ENCODE data around the gene NOL3.

Gene NOL3

GRCh38 chr16:67188323-67188722 lies 18.0 kb downstream of the NOL3 start:
- DNase-seq (ENCODE audit: low spot score) (no peak), FAIRE-seq (no peak)

DNA sequence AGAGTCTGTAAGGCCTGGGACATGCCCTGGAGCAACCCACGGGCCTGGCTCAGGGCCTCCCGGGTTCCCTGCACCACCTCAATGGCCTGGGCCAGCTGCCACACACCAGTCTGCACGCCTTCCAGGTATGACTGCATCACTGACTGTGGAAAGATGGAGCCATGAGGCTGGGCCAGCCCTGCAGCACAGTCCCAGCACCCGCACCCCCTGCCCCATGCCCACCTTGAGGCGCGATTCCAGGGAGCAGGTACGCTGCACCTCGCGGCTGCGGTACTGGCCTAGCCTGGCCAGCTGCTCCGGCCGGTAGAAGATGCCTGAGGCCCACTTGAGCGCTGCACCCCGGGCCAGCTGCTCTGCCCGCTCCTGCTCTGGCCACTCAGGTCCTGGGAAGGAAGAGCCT lies 18.5 kb downstream of the NOL3 start:
- no peak for FAIRE-seq
- no peak for DNase-seq (ENCODE audit: low spot score)

DNA sequence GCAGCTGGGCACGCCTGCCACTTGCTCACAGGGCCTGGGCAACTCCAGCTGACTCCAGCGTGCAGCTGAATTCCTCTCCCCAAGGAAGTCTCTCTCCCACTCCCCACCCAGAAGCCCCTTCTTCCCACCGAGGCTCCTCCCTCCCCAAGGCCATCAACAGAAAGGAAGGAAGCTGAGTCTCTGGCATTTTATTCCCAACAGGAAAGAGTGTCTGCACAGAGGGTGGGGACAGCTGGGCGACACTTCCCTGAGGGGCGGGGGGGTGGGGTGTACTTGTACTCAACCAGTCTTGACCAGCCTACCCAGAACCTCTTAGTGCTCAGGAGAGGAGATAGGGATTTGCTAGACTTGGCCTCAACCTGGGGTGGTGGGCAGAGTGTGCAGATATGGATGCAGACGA lies 19.7 kb downstream of the NOL3 start, which contains the start of gene EXOC3L1:
Gene EXOC3L1 (minus strand): TSS at position 96 of the 400 bp plus-strand sequence. CDS start 460 bp downstream, outside the sequence.
- no peak for DNase-seq (ENCODE audit: low spot score)
- FAIRE-seq, result no peak

DNA sequence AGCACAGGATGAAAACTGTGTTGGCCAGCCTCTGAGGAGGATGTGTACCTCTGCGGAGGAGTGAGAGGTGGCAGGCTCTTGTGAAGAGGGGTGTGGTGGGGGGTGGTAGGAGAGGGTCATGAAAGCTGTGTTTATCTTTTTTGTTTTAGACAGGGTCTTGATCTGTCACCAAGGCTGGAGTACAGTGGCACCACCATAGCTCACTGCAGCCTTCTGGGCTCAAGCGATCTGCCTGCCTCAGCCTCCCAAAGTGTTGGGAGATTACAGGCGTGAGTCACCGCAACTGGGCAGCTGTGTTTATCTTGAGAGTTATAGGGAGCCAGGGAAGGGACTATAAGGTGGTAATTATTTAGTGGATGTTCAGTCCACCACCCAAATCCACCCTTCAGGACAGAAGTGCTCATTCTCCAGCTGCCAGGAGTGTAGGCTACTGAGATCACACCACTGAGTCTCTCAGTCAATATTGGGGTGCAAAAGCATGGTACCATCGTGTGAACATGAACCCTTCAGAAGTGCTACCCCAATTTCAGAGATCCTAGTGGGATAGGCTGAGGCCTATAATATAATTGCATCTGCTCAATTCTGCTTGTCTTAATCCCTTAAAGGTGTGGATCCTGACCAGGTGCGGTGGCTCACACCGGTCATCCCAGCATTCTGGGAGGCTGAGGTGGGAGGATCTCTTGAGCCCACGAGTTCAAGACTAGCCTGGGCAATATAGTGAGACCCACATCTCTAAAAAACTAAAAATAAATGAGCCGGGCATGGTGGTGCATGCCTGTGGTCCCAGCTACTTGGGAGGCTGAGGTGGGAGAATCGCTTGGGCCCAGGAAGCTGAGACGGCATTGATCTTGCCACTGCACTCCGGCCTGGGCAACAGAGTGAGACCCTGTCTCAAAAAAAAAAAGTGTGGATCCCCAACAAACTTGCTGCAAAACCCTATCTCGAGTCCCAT lies 20.4 kb downstream of the NOL3 start:
- DNase-seq (ENCODE audit: low spot score), result no peak
- no peak for FAIRE-seq

GRCh38 chr16:67191411-67191994 lies 21.2 kb downstream of the NOL3 start:
- no peak for FAIRE-seq
- no peak for DNase-seq (ENCODE audit: low spot score)

- DNase-seq (ENCODE audit: low spot score), result peak; percentile 96
- FAIRE-seq, result peak; percentile 97
Observed at GRCh38 chr16:67191995-67192681, 21.8 kb downstream of the NOL3 start, which contains the start of gene E2F4. TSS of gene E2F4 (plus strand) at chr16:67192155. CDS start at chr16:67192228, 73 bp downstream.

GRCh38 chr16:67192781-67193361 lies 22.5 kb downstream of the NOL3 start:
- no peak for FAIRE-seq

DNA sequence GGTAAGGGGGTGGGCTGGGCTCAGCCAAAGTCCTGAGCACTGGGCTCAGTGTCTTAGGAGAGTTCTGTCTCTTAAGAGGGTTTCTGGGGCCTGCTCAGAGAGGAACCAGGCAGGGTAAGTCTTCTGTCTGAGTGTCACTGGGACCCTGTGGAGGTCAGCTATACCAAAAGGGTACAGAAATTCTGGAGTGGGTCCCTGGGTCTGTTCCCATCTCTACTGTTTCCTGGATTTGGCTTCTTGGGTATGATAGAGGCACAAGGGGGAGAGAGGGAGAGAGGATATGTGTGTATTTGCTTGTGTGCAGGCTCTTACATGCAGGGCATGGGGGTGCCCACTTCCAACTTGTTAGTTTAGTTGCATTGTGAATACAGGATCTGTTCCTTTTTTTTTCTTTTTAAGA lies 23.2 kb downstream of the NOL3 start:
- DNase-seq (ENCODE audit: low spot score) (no peak), FAIRE-seq (no peak)

More at GRCh38 chr16:67192781-67193361, 22.5 kb downstream of the NOL3 start:
- DNase-seq (ENCODE audit: low spot score), result no peak

- DNase-seq (ENCODE audit: low spot score) (no peak), FAIRE-seq (no peak)
Observed at GRCh38 chr16:67194260-67194659, 23.9 kb downstream of the NOL3 start.

DNA sequence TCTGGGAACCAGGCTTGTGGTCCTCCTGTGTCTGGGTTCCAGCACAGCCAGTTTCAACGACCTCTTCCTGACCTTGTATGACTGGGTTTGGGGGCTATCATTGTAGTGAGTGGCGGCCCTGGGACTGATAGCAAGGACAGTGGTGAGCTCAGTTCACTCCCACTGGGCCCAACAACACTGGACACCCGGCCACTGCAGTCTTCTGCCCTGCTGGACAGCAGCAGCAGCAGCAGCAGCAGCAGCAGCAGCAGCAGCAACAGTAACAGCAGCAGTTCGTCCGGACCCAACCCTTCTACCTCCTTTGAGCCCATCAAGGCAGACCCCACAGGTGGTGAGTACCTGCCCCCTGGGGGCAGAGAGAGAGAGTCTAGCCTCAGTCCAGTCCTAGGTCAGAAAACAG lies 25.3 kb downstream of the NOL3 start:
- DNase-seq (ENCODE audit: low spot score), result no peak
- FAIRE-seq, result no peak

GRCh38 chr16:67196881-67197280 lies 26.5 kb downstream of the NOL3 start:
- DNase-seq (ENCODE audit: low spot score) (no peak), FAIRE-seq (no peak)

DNA sequence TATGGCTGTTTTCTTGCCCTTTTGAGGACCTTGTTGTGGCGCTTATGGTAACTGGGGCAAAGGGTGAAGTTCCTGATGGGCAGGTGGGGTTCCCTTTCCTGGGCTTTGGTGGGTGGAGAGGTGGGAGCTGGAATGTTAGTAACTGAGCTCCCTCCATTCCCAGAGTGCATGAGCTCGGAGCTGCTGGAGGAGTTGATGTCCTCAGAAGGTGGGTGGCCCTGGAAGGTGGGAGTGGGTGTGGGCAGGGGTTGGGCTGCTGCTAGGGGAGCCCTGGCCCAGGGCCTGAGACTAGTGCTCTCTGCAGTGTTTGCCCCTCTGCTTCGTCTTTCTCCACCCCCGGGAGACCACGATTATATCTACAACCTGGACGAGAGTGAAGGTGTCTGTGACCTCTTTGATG lies 27.4 kb downstream of the NOL3 start:
- DNase-seq (ENCODE audit: low spot score), result no peak
- no peak for FAIRE-seq

- peak; percentile 59 for DNase-seq (ENCODE audit: low spot score)
- FAIRE-seq, result no peak
Observed at GRCh38 chr16:67198238-67198734, 27.9 kb downstream of the NOL3 start.

- no peak for DNase-seq (ENCODE audit: low spot score)
- FAIRE-seq, result no peak
Observed at GRCh38 chr16:67199011-67199807, 28.9 kb downstream of the NOL3 start, which contains the start of gene ELMO3. TSS of gene ELMO3 (plus strand) at chr16:67199131. CDS start at chr16:67199327, 196 bp downstream.

DNA sequence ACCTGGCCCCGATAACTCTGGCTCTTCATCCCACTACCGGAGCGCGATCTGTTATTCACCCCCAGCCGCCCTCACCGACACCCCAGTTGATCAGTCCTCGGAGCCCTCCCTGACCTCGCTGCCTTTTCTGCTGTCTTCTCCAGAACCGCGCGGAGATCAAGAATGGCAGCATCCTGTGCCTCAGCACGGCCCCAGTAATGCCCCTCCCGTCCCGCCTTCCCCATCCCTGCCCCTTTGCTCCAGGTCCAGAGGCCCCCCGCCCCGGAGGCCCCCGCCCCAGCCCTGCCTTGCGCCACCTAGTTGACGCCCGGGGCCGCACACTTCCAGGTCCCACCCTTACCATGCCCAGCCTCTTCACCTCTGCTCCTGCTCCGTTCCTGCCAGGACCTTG lies 29.5 kb downstream of the NOL3 start:
- DNase-seq (ENCODE audit: low spot score), result no peak
- no peak for FAIRE-seq

DNA sequence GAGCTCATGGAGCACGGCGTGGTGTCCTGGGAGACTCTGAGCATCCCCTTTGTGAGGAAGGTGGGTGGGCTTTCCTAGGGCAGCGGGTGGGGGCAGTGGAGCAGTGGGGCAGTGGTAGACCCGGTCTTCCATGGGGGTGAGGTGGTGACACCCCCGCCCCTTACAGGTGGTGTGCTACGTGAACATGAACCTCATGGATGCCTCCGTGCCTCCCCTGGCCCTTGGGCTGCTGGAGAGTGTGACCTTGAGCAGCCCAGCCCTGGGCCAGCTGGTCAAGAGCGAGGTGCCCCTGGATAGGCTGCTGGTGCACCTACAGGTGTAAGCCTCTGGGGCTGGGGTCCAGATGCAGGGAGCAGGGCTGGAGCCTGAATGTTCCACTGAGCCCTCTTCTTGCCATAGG lies 30.2 kb downstream of the NOL3 start:
- no peak for FAIRE-seq
- DNase-seq (ENCODE audit: low spot score), result no peak

DNA sequence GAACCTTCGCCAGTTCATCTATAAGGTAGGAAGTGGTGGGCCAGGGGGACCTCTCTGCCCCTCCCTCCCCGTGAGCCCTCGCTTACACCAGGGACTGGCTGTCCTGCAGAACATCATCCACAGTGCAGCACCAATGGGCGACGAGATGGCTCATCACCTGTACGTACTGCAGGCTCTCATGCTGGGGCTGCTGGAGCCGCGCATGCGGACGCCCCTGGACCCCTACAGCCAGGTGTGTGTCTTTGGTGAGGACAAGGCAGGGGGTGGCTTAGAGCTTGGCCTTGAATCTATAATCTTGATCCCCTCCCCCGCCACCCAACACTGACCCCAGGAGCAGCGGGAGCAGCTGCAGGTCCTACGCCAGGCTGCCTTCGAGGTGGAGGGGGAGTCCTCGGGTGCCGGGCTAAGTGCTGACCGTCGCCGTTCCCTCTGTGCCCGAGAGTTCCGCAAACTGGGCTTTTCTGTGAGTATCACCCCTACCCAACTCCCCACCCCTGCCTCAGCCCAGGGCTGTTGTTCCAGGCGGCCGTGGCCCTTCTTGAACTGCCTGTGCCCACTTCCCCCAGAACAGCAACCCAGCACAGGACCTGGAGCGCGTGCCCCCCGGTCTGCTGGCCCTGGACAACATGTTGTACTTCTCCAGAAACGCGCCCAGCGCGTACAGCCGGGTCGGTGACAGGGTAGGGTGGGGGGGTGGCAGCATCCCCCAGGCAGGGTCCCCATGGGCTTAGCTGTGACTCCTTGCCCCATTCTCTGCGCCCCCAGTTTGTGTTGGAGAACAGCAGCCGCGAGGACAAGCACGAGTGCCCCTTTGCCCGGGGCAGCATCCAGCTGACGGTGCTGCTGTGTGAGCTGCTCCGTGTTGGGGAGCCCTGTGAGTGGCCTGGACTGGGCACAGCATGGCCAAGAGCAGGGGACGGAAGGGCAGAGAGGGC lies 31.3 kb downstream of the NOL3 start:
- FAIRE-seq (no peak), DNase-seq (ENCODE audit: low spot score) (no peak)

GRCh38 chr16:67202426-67202825 lies 32.1 kb downstream of the NOL3 start:
- DNase-seq (ENCODE audit: low spot score) (no peak), FAIRE-seq (no peak)

GRCh38 chr16:67202956-67203493 lies 32.7 kb downstream of the NOL3 start:
- no peak for FAIRE-seq
- DNase-seq (ENCODE audit: low spot score), result no peak
